GM12891 (cell line): Measurements from ENCODE around the gene IQCE.

Source experiments
- POLR2A ChIP-seq: IDR thresholded peaks from 2 replicates; pipeline ENCODE4 v1.6.1; 2011; ENCODE audit warnings: low read depth, low read length, control low read depth
- SPI1 ChIP-seq: IDR thresholded peaks from 2 replicates; pipeline ENCODE4 v1.6.1; 2011; ENCODE audit warnings: low read depth, low read length, control low read depth

DNA sequence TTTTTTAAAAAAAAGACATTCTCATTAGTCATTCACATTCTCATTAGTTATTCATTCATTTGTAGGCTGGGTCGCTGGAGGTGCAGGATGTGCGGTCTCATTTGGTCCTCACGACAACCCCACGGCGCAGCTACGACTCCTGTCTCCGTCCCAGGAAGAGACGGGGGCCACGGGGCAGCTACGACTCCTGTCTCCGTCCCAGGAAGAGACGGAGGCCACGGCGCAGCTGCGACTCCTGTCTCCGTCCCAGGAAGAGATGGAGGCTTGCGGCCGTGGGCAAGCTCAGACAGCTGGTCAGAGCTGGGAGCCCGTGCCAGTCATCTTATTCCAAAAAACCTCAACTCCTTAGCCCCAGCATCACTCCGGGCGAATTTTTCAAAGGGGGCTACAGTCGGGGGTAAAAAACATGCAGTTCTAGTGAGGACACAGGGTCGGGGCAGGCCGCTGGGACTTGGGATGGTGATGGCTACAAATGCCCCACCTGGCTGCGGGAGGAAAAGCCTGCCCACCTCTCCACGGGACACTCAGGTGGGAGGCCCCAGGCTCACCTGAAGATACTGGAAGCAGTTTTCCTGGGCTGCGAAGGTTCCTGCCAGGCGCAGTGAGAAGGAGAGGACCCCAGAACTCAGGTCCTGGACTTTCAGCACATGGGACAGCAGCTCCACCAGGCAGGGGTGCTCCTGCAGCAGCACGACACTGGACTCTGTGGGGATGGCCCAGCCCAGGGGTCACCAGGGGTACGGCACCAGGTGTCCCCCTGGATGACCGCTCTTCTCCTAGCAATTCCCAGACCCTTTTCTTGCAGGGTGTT, 11.8 kb upstream of the IQCE start:
- no peak for TF ChIP-seq POLR2A
- TF ChIP-seq SPI1: no peak
